Gastroesophageal sphincter (tissue), 4 donors: ENCODE results near the gene LTO1. TPM values are rescaled to one million over a fixed set of nuclear protein-coding genes. Genes with fewer than 3 reads are reported as not detected.

ENCODE experiments used
- ATAC-seq: fragments of 150-250 bp; one replicate; pipeline ENCODE4 v1.9.1; 2016; ENCODE audit warnings: mild to moderate bottlenecking, moderate library complexity
- H3K27ac ChIP-seq, 4 donors: fragments of 200-600 bp; sonication (generic) in 3 of 4; 1 replicate in 3 of 4; 2 replicates in 1 of 4; pipeline ENCODE4 v1.5.1; 2016 to 2019
- H3K27me3 ChIP-seq: fragments of 200-600 bp; sonication (generic); one replicate; pipeline ENCODE4 v1.5.1; 2019
- H3K36me3 ChIP-seq, 2 donors: fragments of 200-600 bp; sonication (generic); one replicate each; pipeline ENCODE4 v1.5.1; 2019; ENCODE audit warnings: control low read depth in 1 of 2
- H3K4me1 ChIP-seq, 3 donors: fragments of 200-600 bp; sonication (generic); 1 replicate in 2 of 3; 2 replicates in 1 of 3; pipeline ENCODE4 v1.5.1; 2016 to 2019; ENCODE audit warnings: control low read depth in 2 of 3
- H3K4me3 ChIP-seq, 2 donors: fragments of 200-600 bp; sonication (generic); one replicate each; pipeline ENCODE4 v1.5.1; 2019; ENCODE audit warnings: mild to moderate bottlenecking in 1 of 2, moderate library complexity in 1 of 2
- H3K9me3 ChIP-seq, 3 donors: fragments of 200-600 bp; sonication (generic); one replicate each; pipeline ENCODE4 v1.5.1; 2017 to 2019; ENCODE audit warnings: control low read depth in 2 of 3
- CTCF ChIP-seq, 4 experiments: fragments of 200-600 bp in 2 of 4; fragments of 450-650 bp in 2 of 4; sonication (generic) in 1 of 4; IDR thresholded peaks; one replicate each; pipeline ENCODE4 v1.5.1; 2017 to 2019; ENCODE audit warnings: antibody characterized with exemption in 4 of 4, mild to moderate bottlenecking in 2 of 4, moderate library complexity in 2 of 4
- EP300 ChIP-seq: sonication (generic); formaldehyde crosslinking; IDR thresholded peaks from one replicate; pipeline ENCODE4 v1.6.1; 2017; ENCODE audit warnings: antibody characterized with exemption, mild to moderate bottlenecking
- POLR2A ChIP-seq, 2 donors: fragments of 450-650 bp; IDR thresholded peaks; one replicate each; pipeline ENCODE4 v1.6.1; 2017; ENCODE audit warnings: antibody characterized with exemption in 2 of 2, mild to moderate bottlenecking in 2 of 2, moderate library complexity in 1 of 2
- POLR2AphosphoS5 ChIP-seq: sonication (generic); formaldehyde crosslinking; IDR thresholded peaks from one replicate; pipeline ENCODE4 v1.6.1; 2017; ENCODE audit warnings: antibody characterized with exemption
- WGBS, 2 donors: methylation state at CpG; one replicate each; pipeline ENCODE4 v1.1.5; 2018; ENCODE audit warnings: low coverage in 1 of 2; 5-methylcytosine and 5-hydroxymethylcytosine counted together
- total RNA-seq, 4 donors: library from RNA; depleted of rRNA; stranded (reverse); fragments of >200 nt; gene quantifications; one replicate each; pipeline ENCODE4 v1.1.0, GENCODE V29; 2016

LTO1 gene
- total RNA-seq, 4 donors from 2014 or later: 13.7 to 34.4 (median 18.0) TPM

DNA sequence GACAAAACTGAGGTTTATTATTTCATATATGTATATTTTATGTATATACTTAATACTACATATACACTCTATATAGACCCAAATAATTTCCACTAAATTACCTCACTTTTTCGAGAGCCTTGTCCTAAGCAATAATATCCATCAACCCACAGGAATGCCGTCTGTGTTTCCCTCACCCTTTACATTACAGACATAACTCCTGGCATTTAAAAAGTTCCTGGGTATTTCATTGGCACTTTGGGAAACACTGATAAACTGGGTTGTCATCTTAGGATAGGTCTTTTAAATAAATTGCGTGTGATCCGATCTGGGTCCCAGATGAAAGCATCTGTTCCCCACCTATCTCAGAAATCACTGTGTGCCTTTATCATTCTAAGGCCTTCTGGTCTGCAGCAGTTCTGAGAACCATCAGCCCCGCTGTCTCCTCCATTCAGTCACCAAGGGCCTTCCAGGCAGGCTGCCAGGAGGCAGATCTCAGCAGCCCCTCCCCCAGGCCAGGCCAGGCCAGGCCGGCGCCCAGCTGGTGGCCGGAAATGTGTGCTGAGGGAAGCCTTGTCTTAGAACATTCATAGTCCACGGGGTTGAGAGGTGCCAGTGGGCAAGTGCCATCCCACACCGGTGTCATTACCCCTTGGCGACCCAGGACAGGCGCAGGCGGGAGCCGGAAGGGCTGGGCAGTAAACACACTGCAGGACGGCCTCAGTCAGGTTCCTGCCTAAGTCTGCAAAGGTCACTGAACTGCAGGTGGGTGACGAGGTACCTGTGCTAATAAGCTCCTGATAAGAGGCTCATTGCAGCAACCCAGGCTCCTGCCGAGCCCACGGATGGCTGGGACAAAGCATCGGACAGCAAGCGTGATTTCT lies 25.4 kb upstream of the LTO1 start:
- no peak for ATAC-seq
- no peak overlapping the region for H3K4me3 ChIP-seq
- H3K9me3 ChIP-seq: no peaks in the 10 kb centered on the region
- TF ChIP-seq CTCF (IDR thresholded peaks at IDR 0.05) (no peak), EP300 (no peak), POLR2A (IDR thresholded peaks at IDR 0.05) (no peak), POLR2AphosphoS5 (no peak)
- 49 to 75% methylated on average over 4 to 5 of the region's 20 CpGs for WGBS, 2 donors
- H3K4me1 ChIP-seq: peaks cover 0 to 30% (median 11%) of the 10 kb centered on the region in 3 donors
- H3K27ac ChIP-seq: no peak overlapping the region
- no peaks in the 10 kb centered on the region for H3K36me3 ChIP-seq
- H3K27me3 ChIP-seq: peaks cover 87% of the 10 kb centered on the region

GRCh38 chr11:69699213-69699612 lies 24.1 kb upstream of the LTO1 start:
- 70% methylated on average over 2 of the region's 13 CpGs; no CpG with 5 or more reads in 1 of the 2 donors for WGBS, 2 donors
- Histone ChIP-seq H3K27me3 (peaks cover 84% of the 10 kb centered on the region), H3K9me3 (no peaks in the 10 kb centered on the region)

GRCh38 chr11:69698362-69698761 lies 23.2 kb upstream of the LTO1 start:
- peaks cover 0 to 10% (median 0%) of the 10 kb centered on the region in 3 donors for H3K4me1 ChIP-seq
- WGBS, 2 donors: 93 to 100% methylated on average over 1 to 2 of the region's 2 CpGs
- TF ChIP-seq EP300: no peak
- no peak for TF ChIP-seq POLR2AphosphoS5
- no peak for TF ChIP-seq CTCF (IDR thresholded peaks at IDR 0.05)
- no peak for TF ChIP-seq POLR2A (IDR thresholded peaks at IDR 0.05)
- H3K36me3 ChIP-seq: no peaks in the 10 kb centered on the region
- H3K9me3 ChIP-seq: no peaks in the 10 kb centered on the region
- H3K27me3 ChIP-seq: peaks cover 81% of the 10 kb centered on the region
- no peak for ATAC-seq
- H3K27ac ChIP-seq: no peak overlapping the region
- no peak overlapping the region for H3K4me3 ChIP-seq

More at GRCh38 chr11:69699213-69699612, 24.1 kb upstream of the LTO1 start:
- no peak overlapping the region for H3K4me3 ChIP-seq
- peaks cover 0 to 19% (median 6%) of the 10 kb centered on the region in 3 donors for H3K4me1 ChIP-seq
- H3K27ac ChIP-seq: no peak overlapping the region
- H3K36me3 ChIP-seq: no peaks in the 10 kb centered on the region
- no peak for ATAC-seq
- no peak for TF ChIP-seq POLR2A (IDR thresholded peaks at IDR 0.05)
- no peak for TF ChIP-seq CTCF (IDR thresholded peaks at IDR 0.05)
- TF ChIP-seq POLR2AphosphoS5: no peak
- TF ChIP-seq EP300: no peak

DNA sequence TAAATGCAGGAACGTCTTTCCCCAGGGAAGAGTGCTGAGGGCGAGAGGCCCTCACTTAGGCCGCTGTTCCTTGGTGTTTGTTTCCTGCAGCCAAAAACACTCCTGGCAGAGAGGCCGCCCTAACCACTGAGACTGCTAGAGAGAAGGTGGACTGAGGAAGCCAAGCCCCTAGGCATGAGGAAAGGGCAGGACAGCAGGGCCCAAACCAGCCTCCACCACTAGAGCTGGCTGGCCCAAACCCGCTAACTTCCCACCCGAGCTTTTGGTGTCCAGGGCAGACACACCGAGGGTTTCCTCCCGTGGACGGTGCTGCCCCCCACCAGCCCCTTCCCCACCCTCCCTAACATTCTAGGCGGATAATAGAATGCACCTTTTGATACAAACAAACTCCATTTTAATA lies 22.7 kb upstream of the LTO1 start:
- peaks cover 0 to 6% (median 0%) of the 10 kb centered on the region in 3 donors for H3K4me1 ChIP-seq
- no peak overlapping the region for H3K4me3 ChIP-seq
- H3K36me3 ChIP-seq: no peaks in the 10 kb centered on the region
- H3K27ac ChIP-seq: no peak overlapping the region
- H3K9me3 ChIP-seq: peaks cover 0 to 4% (median 0%) of the 10 kb centered on the region in 3 donors
- peaks cover 80% of the 10 kb centered on the region for H3K27me3 ChIP-seq
- 84% methylated on average over 9 of the region's 10 CpGs; no CpG with 5 or more reads in 1 of the 2 donors for WGBS, 2 donors
- TF ChIP-seq POLR2AphosphoS5 (no peak), CTCF (IDR thresholded peaks at IDR 0.05) (no peak), EP300 (no peak), POLR2A (IDR thresholded peaks at IDR 0.05) (no peak)
- ATAC-seq: no peak

DNA sequence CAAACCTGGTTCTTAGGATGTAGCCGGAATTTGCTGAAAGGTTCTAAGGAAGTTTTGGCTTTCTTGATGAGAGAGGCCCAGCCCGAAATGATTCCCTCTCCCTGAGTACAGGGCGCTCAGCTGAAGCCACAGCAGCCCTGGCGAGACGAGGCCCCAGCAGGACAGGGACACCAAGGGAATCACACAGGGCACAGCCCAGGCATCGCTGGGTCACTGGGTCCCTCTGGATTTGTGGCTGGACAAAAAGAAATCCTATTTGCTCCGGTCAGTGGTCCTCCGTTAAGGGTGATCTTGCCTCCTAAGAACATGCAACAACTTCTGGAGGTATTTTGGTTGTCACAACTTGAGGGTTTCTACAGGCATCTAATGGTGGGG lies 22.3 kb upstream of the LTO1 start:
- ATAC-seq: no peak
- WGBS, 2 donors: 95% methylated on average over 4 of the region's 8 CpGs; no CpG with 5 or more reads in 1 of the 2 donors
- TF ChIP-seq POLR2AphosphoS5: no peak
- no peaks in the 10 kb centered on the region for H3K36me3 ChIP-seq
- H3K4me3 ChIP-seq: no peak overlapping the region
- H3K4me1 ChIP-seq: peaks cover 0 to 6% (median 0%) of the 10 kb centered on the region in 3 donors
- peaks cover 80% of the 10 kb centered on the region for H3K27me3 ChIP-seq
- H3K27ac ChIP-seq: no peak overlapping the region
- peaks cover 0 to 8% (median 0%) of the 10 kb centered on the region in 3 donors for H3K9me3 ChIP-seq
